Sigmoid colon (tissue), 7 donors: ENCODE measurements around the gene ZP2. TPM values are rescaled to one million over a fixed set of nuclear protein-coding genes. Genes with fewer than 3 reads are reported as not detected.

Experiments
- DNase-seq: peaks from one replicate; pipeline ENCODE4 v3.0.0-alpha.2; 2019
- H3K27ac ChIP-seq, 4 donors: fragments of 200-600 bp; sonication (generic); one replicate each; pipeline ENCODE4 v1.5.1; 2016 to 2019; ENCODE audit warnings: mild to moderate bottlenecking in 1 of 4
- H3K27me3 ChIP-seq, 3 donors: fragments of 200-600 bp; sonication (generic); one replicate each; pipeline ENCODE4 v1.5.1; 2019; ENCODE audit warnings: mild to moderate bottlenecking in 1 of 3
- H3K36me3 ChIP-seq, 4 donors: fragments of 200-600 bp; sonication (generic); one replicate each; pipeline ENCODE4 v1.5.1; 2016 to 2019
- H3K4me1 ChIP-seq, 4 donors: fragments of 200-600 bp; sonication (generic); one replicate each; pipeline ENCODE4 v1.5.1; 2017 to 2019
- H3K4me3 ChIP-seq, 4 donors: fragments of 200-600 bp; sonication (generic); one replicate each; pipeline ENCODE4 v1.5.1; 2017 to 2019; ENCODE audit warnings: mild to moderate bottlenecking in 2 of 4, moderate library complexity in 1 of 4
- H3K9me3 ChIP-seq, 4 donors: fragments of 200-600 bp in 3 of 4; sonication (generic) in 3 of 4; one replicate each; pipeline versions ENCODE4 v1.5.1 to v1.6.1; 2013 to 2019
- CTCF ChIP-seq, 4 experiments: fragments of 450-650 bp in 3 of 4; fragments of 200-600 bp in 1 of 4; IDR thresholded peaks; one replicate each; pipeline ENCODE4 v1.5.1; 2016 to 2019; ENCODE audit warnings: antibody characterized with exemption in 4 of 4, mild to moderate bottlenecking in 3 of 4, moderate library complexity in 2 of 4
- EP300 ChIP-seq, 4 donors: sonication (generic); formaldehyde crosslinking; IDR thresholded peaks; one replicate each; pipeline ENCODE4 v1.6.1; 2017; ENCODE audit warnings: antibody characterized with exemption in 4 of 4
- POLR2A ChIP-seq, 2 donors: fragments of 450-650 bp; IDR thresholded peaks; one replicate each; pipeline ENCODE4 v1.6.1; 2016; ENCODE audit warnings: antibody characterized with exemption in 2 of 2, mild to moderate bottlenecking in 2 of 2, moderate library complexity in 2 of 2
- POLR2AphosphoS5 ChIP-seq, 4 donors: sonication (generic); formaldehyde crosslinking; IDR thresholded peaks; one replicate each; pipeline ENCODE4 v1.6.1; 2017; ENCODE audit warnings: antibody characterized with exemption in 4 of 4
- WGBS, 2 donors: extraction: QIAGEN DNeasy Blood & Tissue Kit; methylation state at CpG; one replicate each; pipeline ENCODE4 v1.1.7; 2013; 5-methylcytosine and 5-hydroxymethylcytosine counted together
- intact Hi-C: fragments of 100-400 bp; cut with DNase I; formaldehyde crosslinking; loops from one replicate; pipeline ENCODE4 v1.15.1; 2023
- polyA plus RNA-seq, 3 donors: library from polyadenylated mRNA; stranded (reverse); fragments of 200-250 nt; gene quantifications; one replicate each; pipeline ENCODE4 v1.2.3, GENCODE V29; 2013
- total RNA-seq, 4 donors: library from RNA; depleted of rRNA; stranded (reverse); fragments of >200 nt; gene quantifications; one replicate each; pipeline ENCODE4 v1.1.0, GENCODE V29; 2016
- donor health status: healthy with polysubstance abuse.
- donor health status: Bipolar disorder and iron deficiency.
- donor health status: healthy.

Gene ZP2
- total and polyA plus RNA-seq, 7 donors = 0.03 TPM; not detected in 6

GRCh38 chr16:21161211-21161610 lies 50.2 kb downstream of the ZP2 start:
- no peak overlapping the region for H3K4me3 ChIP-seq
- H3K27me3 ChIP-seq = no peaks in the 10 kb centered on the region
- 85 to 94% methylated on average over 2 of the region's 2 CpGs for WGBS, 2 donors
- peak overlapping the region; percentile 67 to 93 (median 89) for H3K27ac ChIP-seq
- intact Hi-C loops = loop anchor here (5.0 kb wide), 1 partner anchor 309 kb away; no protein-coding TSS in a partner anchor
- peaks cover 0 to 24% (median 7%) of the 10 kb centered on the region in 4 donors for H3K36me3 ChIP-seq
- DNase-seq = no peak
- H3K9me3 ChIP-seq = no peaks in the 10 kb centered on the region
- TF ChIP-seq EP300 (IDR thresholded peaks at IDR 0.05) (no peak), POLR2A (IDR thresholded peaks at IDR 0.05) (no peak), CTCF (IDR thresholded peaks at IDR 0.05) (no peak), POLR2AphosphoS5 (IDR thresholded peaks at IDR 0.05) (no peak)
- H3K4me1 ChIP-seq = peaks cover 0 to 66% (median 62%) of the 10 kb centered on the region in 4 donors

- peaks cover 0 to 15% (median 4%) of the 10 kb centered on the region in 4 donors for H3K36me3 ChIP-seq
- no peak for TF ChIP-seq POLR2AphosphoS5 (IDR thresholded peaks at IDR 0.05)
- TF ChIP-seq EP300 (IDR thresholded peaks at IDR 0.05) = no peak
- TF ChIP-seq CTCF (IDR thresholded peaks at IDR 0.05) = no peak
- no peak for TF ChIP-seq POLR2A (IDR thresholded peaks at IDR 0.05)
- intact Hi-C loops = loop anchor here (5.0 kb wide), 1 partner anchor 308 kb away; no protein-coding TSS in a partner anchor
- WGBS, 2 donors = 28 to 68% methylated on average over 1 of the region's 1 CpG
- DNase-seq = no peak
- H3K27me3 ChIP-seq = no peaks in the 10 kb centered on the region
- no peaks in the 10 kb centered on the region for H3K9me3 ChIP-seq
- peaks cover 0 to 66% (median 62%) of the 10 kb centered on the region in 4 donors for H3K4me1 ChIP-seq
- H3K27ac ChIP-seq = peak overlapping the region; percentile 85 to 93 (median 89)
- peak overlapping the region; percentile 56 to 79 (median 59) for H3K4me3 ChIP-seq
Measured at GRCh38 chr16:21160276-21160675, 51.1 kb downstream of the ZP2 start.

- intact Hi-C loops = loop anchor here (1.0 to 10.0 kb wide), 4 partner anchors 118 to 395 kb away; partner anchors contain the start of genes CRYM, DCUN1D3 and LYRM1
- peak; percentile 75 for DNase-seq
- 3 to 7% methylated on average over 27 of the region's 27 CpGs for WGBS, 2 donors
Measured at GRCh38 chr16:21159281-21159951, 52.0 kb downstream of the ZP2 start.

GRCh38 chr16:21158208-21159110 lies 52.9 kb downstream of the ZP2 start, which contains the start of gene LDAF1:
Gene LDAF1 (plus strand): TSS chr16:21158674. CDS start chr16:21161183, 2,509 bp downstream.
- H3K9me3 ChIP-seq = no peaks in the 10 kb centered on the region
- peak; percentile 65 to 85 (median 74) for TF ChIP-seq POLR2AphosphoS5 (IDR thresholded peaks at IDR 0.05)
- TF ChIP-seq POLR2A (IDR thresholded peaks at IDR 0.05) = peak; percentile 61
- TF ChIP-seq EP300 (IDR thresholded peaks at IDR 0.05) = no peak
- intact Hi-C loops = loop anchor here (1.0 to 10.0 kb wide), 4 partner anchors 119 to 396 kb away; partner anchors contain the start of genes CRYM, DCUN1D3 and LYRM1
- peaks cover 0 to 54% (median 52%) of the 10 kb centered on the region in 4 donors for H3K4me1 ChIP-seq
- 1% methylated on average over 59 of the region's 59 CpGs for WGBS, 2 donors
- DNase-seq = peak; percentile 93
- peak within 1 kb of the TSS; percentile 56 to 79 (median 59) for H3K4me3 ChIP-seq
- no peaks in the 10 kb centered on the region for H3K27me3 ChIP-seq
- H3K27ac ChIP-seq = peak within 1 kb of the TSS; percentile 85 to 93 (median 89)
- no peaks in the 10 kb centered on the region for H3K36me3 ChIP-seq

More at GRCh38 chr16:21159281-21159951, 52.0 kb downstream of the ZP2 start:
- Histone ChIP-seq H3K27ac (peak overlapping the region; percentile 85 to 93 (median 89)), H3K4me3 (peak overlapping the region; percentile 56 to 79 (median 59)), H3K36me3 (peaks cover 0 to 7% (median 2%) of the 10 kb centered on the region in 4 donors), H3K4me1 (peaks cover 0 to 63% (median 60%) of the 10 kb centered on the region in 4 donors), H3K27me3 (no peaks in the 10 kb centered on the region), H3K9me3 (no peaks in the 10 kb centered on the region)
- no peak for TF ChIP-seq EP300 (IDR thresholded peaks at IDR 0.05)
- peak in 1 of 4 donors; percentile 9 for TF ChIP-seq POLR2AphosphoS5 (IDR thresholded peaks at IDR 0.05)

GRCh38 chr16:21157632-21158031 lies 53.7 kb downstream of the ZP2 start:
- Histone ChIP-seq H3K4me1 (peaks cover 0 to 46% (median 43%) of the 10 kb centered on the region in 4 donors), H3K4me3 (peak overlapping the region in 2 of 4 donors; percentile 61 to 79), H3K9me3 (no peaks in the 10 kb centered on the region), H3K27me3 (no peaks in the 10 kb centered on the region), H3K27ac (peak overlapping the region; percentile 85 to 93 (median 89)), H3K36me3 (no peaks in the 10 kb centered on the region)
- no peak for TF ChIP-seq EP300 (IDR thresholded peaks at IDR 0.05)
- 64 to 74% methylated on average over 5 of the region's 5 CpGs for WGBS, 2 donors
- intact Hi-C loops = loop anchor here (5.0 to 10.0 kb wide), 3 partner anchors 120 to 397 kb away; partner anchors contain the start of genes CRYM, DCUN1D3 and LYRM1
- no peak for DNase-seq
